IMR-90 (cell line): ENCODE data around the gene MAPK11. TPM values are rescaled to one million over a fixed set of nuclear protein-coding genes. Genes with fewer than 3 reads are reported as not detected.

ENCODE experiments used
- ATAC-seq: fragments of 200-7000 bp; cut with Tn5 transposase; 2 replicates; pipeline ENCODE4 v1.9.1; 2020; ENCODE audit warnings: low read depth, mild to moderate bottlenecking, moderate library complexity
- BruUV-seq: library from RNA; stranded (reverse); fragments of 400-500 nt; replicated peaks from 2 replicates; lab custom pipeline; 2021; lab: Mats Ljungman, UMichigan
- CTCF ChIA-PET: fragments of 300-600 bp; formaldehyde crosslinking; extraction: SDS; loops from one replicate; lab custom pipeline; 2021; ENCODE audit warnings: antibody characterized with exemption; lab: Yijun Ruan, JAX
- POLR2A ChIA-PET: fragments of 300-600 bp; sonication (Branson Sonifier 250); formaldehyde crosslinking; loops from one replicate; lab custom pipeline; 2022; ENCODE audit warnings: antibody characterized with exemption; ENCODE audit not compliant: unreplicated experiment; lab: Charles Lee
- DNase-seq: peaks from one replicate; pipeline ENCODE4 v3.0.0; 2013
- H2AFZ ChIP-seq: replicated peaks from 2 replicates; pipeline ENCODE3; 2013; ENCODE audit warnings: low read length, mild to moderate bottlenecking; ENCODE audit not compliant: poor library complexity
- H2AK5ac ChIP-seq: 2 replicates; pipeline ENCODE4 v1.6.1; 2013; ENCODE audit warnings: low read depth, low read length, inconsistent platforms
- H2AK9ac ChIP-seq: replicated peaks from 2 replicates; pipeline ENCODE3; 2013; ENCODE audit warnings: mild to moderate bottlenecking, low read depth, low read length, moderate library complexity; ENCODE audit not compliant: poor library complexity
- H2BK120ac ChIP-seq: 2 replicates; pipeline ENCODE4 v1.6.1; 2013; ENCODE audit warnings: low read depth, low read length, inconsistent platforms
- H2BK15ac ChIP-seq: 3 replicates; pipeline ENCODE4 v1.6.1; 2013; ENCODE audit warnings: low read depth, low read length, inconsistent platforms
- H2BK20ac ChIP-seq: 2 replicates; pipeline ENCODE4 v1.6.1; 2013; ENCODE audit warnings: low read depth, mild to moderate bottlenecking, inconsistent platforms, low read length, moderate library complexity
- H2BK5ac ChIP-seq: 2 replicates; pipeline ENCODE4 v1.6.1; 2013; ENCODE audit warnings: mild to moderate bottlenecking, low read depth, low read length, inconsistent platforms; ENCODE audit not compliant: poor library complexity, severe bottlenecking
- H3K14ac ChIP-seq: replicated peaks from 2 replicates; pipeline ENCODE4 v1.6.1; 2013; ENCODE audit warnings: low read depth, low read length, inconsistent platforms
- H3K18ac ChIP-seq: 2 replicates; pipeline ENCODE4 v1.6.1; 2013; ENCODE audit warnings: low read depth, low read length, control low read depth
- H3K23ac ChIP-seq: 2 replicates; pipeline ENCODE4 v1.6.1; 2013; ENCODE audit warnings: low read depth, low read length, inconsistent platforms
- H3K27ac ChIP-seq: 2 replicates; pipeline ENCODE4 v1.5.1; 2013; ENCODE audit warnings: mild to moderate bottlenecking, control low read depth, low read length; ENCODE audit not compliant: insufficient read depth
- H3K27me3 ChIP-seq: 2 replicates; pipeline ENCODE4 v1.6.1; 2013; ENCODE audit warnings: low read length; ENCODE audit not compliant: control insufficient read depth, insufficient read depth
- H3K36me3 ChIP-seq: 2 replicates; pipeline ENCODE4 v1.6.1; 2013; ENCODE audit warnings: low read length, mixed read lengths; ENCODE audit not compliant: control insufficient read depth, insufficient read depth
- H3K4ac ChIP-seq: 2 replicates; pipeline ENCODE4 v1.6.1; 2013; ENCODE audit warnings: low read depth, low read length, inconsistent platforms
- H3K4me1 ChIP-seq: 2 replicates; pipeline ENCODE4 v1.6.1; 2013; ENCODE audit warnings: low read length, mixed read lengths; ENCODE audit not compliant: control insufficient read depth, insufficient read depth
- H3K4me2 ChIP-seq: 2 replicates; pipeline ENCODE4 v1.6.1; 2013; ENCODE audit warnings: low read depth, mild to moderate bottlenecking, control low read depth, low read length, moderate library complexity
- H3K4me3 ChIP-seq: 2 replicates; pipeline ENCODE4 v1.5.1; 2013; ENCODE audit warnings: low read depth, mild to moderate bottlenecking, control low read depth, low read length, moderate library complexity; ENCODE audit not compliant: insufficient read depth
- H3K56ac ChIP-seq: 2 replicates; pipeline ENCODE4 v1.6.1; 2013; ENCODE audit warnings: low read length, inconsistent platforms; ENCODE audit not compliant: insufficient read depth; ENCODE audit errors: extremely low read depth
- H3K79me1 ChIP-seq, 2 experiments: 2 replicates each; pipeline ENCODE4 v1.6.1; 2013; ENCODE audit warnings: low read length in 2 of 2, inconsistent platforms in 1 of 2, low read depth in 1 of 2
- H3K9ac ChIP-seq: 2 replicates; pipeline ENCODE4 v1.6.1; 2013; ENCODE audit warnings: low read depth, low read length, control low read depth
- H3K9me1 ChIP-seq: 2 replicates; pipeline ENCODE4 v1.6.1; 2013; ENCODE audit warnings: low read length, inconsistent platforms; ENCODE audit not compliant: insufficient read depth
- H3K9me3 ChIP-seq: 2 replicates; pipeline ENCODE4 v1.6.1; 2013; ENCODE audit warnings: low read length; ENCODE audit not compliant: control insufficient read depth, insufficient read depth
- H4K20me1 ChIP-seq: 2 replicates; pipeline ENCODE4 v1.6.1; 2013; ENCODE audit warnings: low read length, inconsistent platforms; ENCODE audit not compliant: insufficient read depth
- H4K5ac ChIP-seq: 2 replicates; pipeline ENCODE4 v1.6.1; 2013; ENCODE audit warnings: mild to moderate bottlenecking, low read depth, low read length, control low read depth
- H4K8ac ChIP-seq, 2 experiments: 2 replicates each; pipeline ENCODE4 v1.6.1; 2013; ENCODE audit warnings: low read depth in 2 of 2, low read length in 2 of 2, control low read depth in 1 of 2, inconsistent platforms in 1 of 2
- H4K91ac ChIP-seq: 2 replicates; pipeline ENCODE4 v1.6.1; 2013; ENCODE audit warnings: low read depth, low read length, inconsistent platforms; ENCODE audit not compliant: insufficient read depth
- BHLHE40 ChIP-seq: fragments of 150-350 bp; IDR thresholded peaks from 2 replicates; pipeline ENCODE4 v1.6.1; 2016; ENCODE audit warnings: mild to moderate bottlenecking, low read depth, low read length
- CEBPB ChIP-seq: IDR thresholded peaks from 2 replicates; pipeline ENCODE4 v1.6.1; 2012; ENCODE audit warnings: low read depth, low read length, improper control_type of control experiment
- CHD1 ChIP-seq: IDR thresholded peaks from 2 replicates; pipeline ENCODE4 v1.6.1; 2012; ENCODE audit warnings: low read depth, low read length, improper control_type of control experiment
- FOS ChIP-seq: fragments of 150-350 bp; IDR thresholded peaks from 2 replicates; pipeline ENCODE4 v1.6.1; 2016; ENCODE audit warnings: low read depth, low read length
- MAFK ChIP-seq: IDR thresholded peaks from 2 replicates; pipeline ENCODE4 v1.6.1; 2012; ENCODE audit warnings: low read depth, low read length, improper control_type of control experiment
- MAZ ChIP-seq: IDR thresholded peaks from 2 replicates; pipeline ENCODE4 v1.6.1; 2012; ENCODE audit warnings: low read depth, mild to moderate bottlenecking, low read length, improper control_type of control experiment, moderate library complexity, borderline replicate concordance
- MXI1 ChIP-seq: IDR thresholded peaks from 2 replicates; pipeline ENCODE4 v1.6.1; 2012; ENCODE audit warnings: low read depth, mild to moderate bottlenecking, low read length, moderate library complexity, borderline replicate concordance
- NFE2L2 ChIP-seq: fragments of 150-350 bp; IDR thresholded peaks from 2 replicates; pipeline ENCODE4 v1.6.1; 2016; ENCODE audit warnings: low read depth, mild to moderate bottlenecking, low read length
- POLR2A ChIP-seq: IDR thresholded peaks from 2 replicates; pipeline ENCODE4 v1.6.1; 2012; ENCODE audit warnings: mild to moderate bottlenecking, low read depth, low read length
- RAD21 ChIP-seq: IDR thresholded peaks from 2 replicates; pipeline ENCODE4 v1.6.1; 2012; ENCODE audit warnings: low read length, improper control_type of control experiment
- RCOR1 ChIP-seq: IDR thresholded peaks from 2 replicates; pipeline ENCODE4 v1.6.1; 2012; ENCODE audit warnings: mild to moderate bottlenecking, low read length, improper control_type of control experiment; ENCODE audit not compliant: insufficient replicate concordance
- RFX5 ChIP-seq: IDR thresholded peaks from 2 replicates; pipeline ENCODE4 v1.8.0; 2012; ENCODE audit warnings: low read depth, mild to moderate bottlenecking, low read length, moderate library complexity
- SMC3 ChIP-seq: fragments of 150-350 bp; IDR thresholded peaks from 2 replicates; pipeline ENCODE4 v1.6.1; 2016; ENCODE audit warnings: low read depth, mild to moderate bottlenecking, antibody characterized with exemption, low read length, moderate library complexity
- WGBS, 2 experiments: methylation state at CpG; one replicate each; pipeline versions ENCODE4 v1.1.5 to v1.1.7; 2013; ENCODE audit warnings: missing lambda C conversion rate in 2 of 2; ENCODE audit not compliant: insufficient read length in 1 of 2; ENCODE audit errors: extremely low coverage in 2 of 2; 5-methylcytosine and 5-hydroxymethylcytosine counted together
- dilution Hi-C: fragments of 300-500 bp; cut with HindIII; formaldehyde crosslinking; loops from one replicate; pipeline ENCODE4 v1.14.3; 2018; ENCODE audit warnings: low sequenced_read_pairs; ENCODE audit not compliant: unreplicated experiment
- in situ Hi-C: fragments of 300-500 bp; cut with MboI; formaldehyde crosslinking; loops from 3 replicates; pipeline ENCODE4 v1.14.3; 2019; ENCODE audit warnings: low sequenced_read_pairs, inconsistent platforms, mixed read lengths
- intact Hi-C: fragments of 100-400 bp; cut with micrococcal nuclease; formaldehyde crosslinking; loops from 2 replicates; pipeline ENCODE4 v1.10.0; 2022
- polyA plus RNA-seq, 3 experiments: library from polyadenylated mRNA; depleted of rRNA; stranded (reverse); fragments of >200 nt; gene quantifications; 2 replicates each; pipeline ENCODE4 v1.2.3, GENCODE V29; 2012; ENCODE audit warnings: low replicate concordance in 1 of 3
- total RNA-seq: library from RNA; depleted of rRNA; stranded (reverse); fragments of >200 nt; gene quantifications from 2 replicates; pipeline ENCODE4 v1.2.3, GENCODE V29; 2012
- TF ChIP-seq, protein P1 (sequence below): fragments of 150-350 bp; IDR thresholded peaks from 2 replicates; pipeline ENCODE4 v1.6.1; 2017; ENCODE audit warnings: mild to moderate bottlenecking, antibody characterized with exemption, low read length, low read depth
- TF ChIP-seq, protein P2 (sequence below): fragments of 150-350 bp; IDR thresholded peaks from 2 replicates; pipeline ENCODE4 v1.6.1; 2016; ENCODE audit warnings: low read depth, mild to moderate bottlenecking, low read length, moderate library complexity, borderline replicate concordance
- TF ChIP-seq, protein P3 (sequence below): conservative IDR thresholded peaks from 2 replicates; pipeline ENCODE4 v1.5.1; 2012; ENCODE audit warnings: mild to moderate bottlenecking, low read depth, low read length, improper control_type of control experiment

Gene MAPK11
- total and polyA plus RNA-seq, 2 of the 4 experiments (the other 2 are of a cell fraction) = 8.1 to 14.4 TPM

DNA sequence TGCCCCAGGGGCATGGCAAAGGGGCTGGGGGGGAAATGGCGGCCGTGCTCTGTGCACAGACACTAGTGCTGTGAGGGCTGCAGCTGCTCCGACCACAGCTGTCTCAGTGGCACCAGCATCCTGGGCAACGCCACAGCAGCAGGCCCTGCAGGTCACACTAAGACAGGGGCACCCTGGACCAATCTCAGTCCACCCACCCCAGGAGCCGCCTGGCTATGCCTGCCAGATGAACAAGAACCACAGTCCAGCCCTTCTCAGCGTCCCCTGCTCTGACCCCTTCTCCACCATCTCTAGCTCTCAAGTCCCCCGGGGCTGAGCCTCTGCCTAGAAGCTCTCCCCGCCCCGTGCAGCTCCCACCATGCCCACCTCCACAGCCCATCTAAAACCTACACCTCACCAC lies 41.8 kb downstream of the MAPK11 start:
- in situ Hi-C loops = no loop called here
- 97% methylated on average over 6 of the region's 9 CpGs; no CpG with 5 or more reads in 1 of the 2 experiments for WGBS, 2 experiments
- H3K14ac ChIP-seq = no peak overlapping the region

More for the DNA sequence above, 41.8 kb downstream of the MAPK11 start:
- no peak overlapping the region for H4K8ac ChIP-seq
- no peak overlapping the region for H3K56ac ChIP-seq
- H2BK20ac ChIP-seq = no peak overlapping the region
- no peak overlapping the region for H3K9ac ChIP-seq
- DNase-seq = no peak
- no peak for ATAC-seq
- no peak overlapping the region for H3K4me3 ChIP-seq
- H2BK5ac ChIP-seq = no peak overlapping the region
- H4K20me1 ChIP-seq = peaks cover under 1% of the 10 kb centered on the region; the same call in 1 of the 2 replicates
- H2BK120ac ChIP-seq = no peak overlapping the region
- no TSS peak for BruUV-seq
- no peak overlapping the region for H3K4ac ChIP-seq
- ChIA-PET POLR2A (no interaction called here), CTCF (interaction anchor here (1.6 kb wide), 1 partner anchor 12 kb away, joined by 4 read pairs; no protein-coding TSS in a partner anchor)
- peaks cover 0 to 19% of the 10 kb centered on the region in 2 experiments; a peak in 2 of 4 replicates for H3K79me1 ChIP-seq
- H3K4me2 ChIP-seq = no peak overlapping the region
- H3K4me1 ChIP-seq = no peaks in the 10 kb centered on the region
- no peak overlapping the region for H2BK15ac ChIP-seq
- no peak overlapping the region for H4K91ac ChIP-seq
- no peaks in the 10 kb centered on the region for H3K27me3 ChIP-seq
- H3K36me3 ChIP-seq = peaks cover 52% of the 10 kb centered on the region
- no peaks in the 10 kb centered on the region for H3K9me3 ChIP-seq
- no peak overlapping the region for H2AK9ac ChIP-seq
- dilution Hi-C loops (no loop called here), intact Hi-C loops (no loop called here)
- H2AFZ ChIP-seq = no peak overlapping the region
- TF ChIP-seq, protein P1, sequence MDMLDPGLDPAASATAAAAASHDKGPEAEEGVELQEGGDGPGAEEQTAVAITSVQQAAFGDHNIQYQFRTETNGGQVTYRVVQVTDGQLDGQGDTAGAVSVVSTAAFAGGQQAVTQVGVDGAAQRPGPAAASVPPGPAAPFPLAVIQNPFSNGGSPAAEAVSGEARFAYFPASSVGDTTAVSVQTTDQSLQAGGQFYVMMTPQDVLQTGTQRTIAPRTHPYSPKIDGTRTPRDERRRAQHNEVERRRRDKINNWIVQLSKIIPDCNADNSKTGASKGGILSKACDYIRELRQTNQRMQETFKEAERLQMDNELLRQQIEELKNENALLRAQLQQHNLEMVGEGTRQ = no peak
- TF ChIP-seq, protein P2, sequence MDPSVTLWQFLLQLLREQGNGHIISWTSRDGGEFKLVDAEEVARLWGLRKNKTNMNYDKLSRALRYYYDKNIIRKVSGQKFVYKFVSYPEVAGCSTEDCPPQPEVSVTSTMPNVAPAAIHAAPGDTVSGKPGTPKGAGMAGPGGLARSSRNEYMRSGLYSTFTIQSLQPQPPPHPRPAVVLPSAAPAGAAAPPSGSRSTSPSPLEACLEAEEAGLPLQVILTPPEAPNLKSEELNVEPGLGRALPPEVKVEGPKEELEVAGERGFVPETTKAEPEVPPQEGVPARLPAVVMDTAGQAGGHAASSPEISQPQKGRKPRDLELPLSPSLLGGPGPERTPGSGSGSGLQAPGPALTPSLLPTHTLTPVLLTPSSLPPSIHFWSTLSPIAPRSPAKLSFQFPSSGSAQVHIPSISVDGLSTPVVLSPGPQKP = no peak
- TF ChIP-seq, protein P3, sequence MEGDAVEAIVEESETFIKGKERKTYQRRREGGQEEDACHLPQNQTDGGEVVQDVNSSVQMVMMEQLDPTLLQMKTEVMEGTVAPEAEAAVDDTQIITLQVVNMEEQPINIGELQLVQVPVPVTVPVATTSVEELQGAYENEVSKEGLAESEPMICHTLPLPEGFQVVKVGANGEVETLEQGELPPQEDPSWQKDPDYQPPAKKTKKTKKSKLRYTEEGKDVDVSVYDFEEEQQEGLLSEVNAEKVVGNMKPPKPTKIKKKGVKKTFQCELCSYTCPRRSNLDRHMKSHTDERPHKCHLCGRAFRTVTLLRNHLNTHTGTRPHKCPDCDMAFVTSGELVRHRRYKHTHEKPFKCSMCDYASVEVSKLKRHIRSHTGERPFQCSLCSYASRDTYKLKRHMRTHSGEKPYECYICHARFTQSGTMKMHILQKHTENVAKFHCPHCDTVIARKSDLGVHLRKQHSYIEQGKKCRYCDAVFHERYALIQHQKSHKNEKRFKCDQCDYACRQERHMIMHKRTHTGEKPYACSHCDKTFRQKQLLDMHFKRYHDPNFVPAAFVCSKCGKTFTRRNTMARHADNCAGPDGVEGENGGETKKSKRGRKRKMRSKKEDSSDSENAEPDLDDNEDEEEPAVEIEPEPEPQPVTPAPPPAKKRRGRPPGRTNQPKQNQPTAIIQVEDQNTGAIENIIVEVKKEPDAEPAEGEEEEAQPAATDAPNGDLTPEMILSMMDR = no peak
- TF ChIP-seq NFE2L2 = no peak
- no peak for TF ChIP-seq RFX5
- TF ChIP-seq MAZ = no peak
- TF ChIP-seq MAFK = no peak
- no peak for TF ChIP-seq CEBPB
- no peak for TF ChIP-seq SMC3
- no peak for TF ChIP-seq MXI1
- TF ChIP-seq POLR2A = no peak
- TF ChIP-seq RCOR1 = no peak
- no peak for TF ChIP-seq CHD1
- TF ChIP-seq FOS = no peak
- no peak for TF ChIP-seq BHLHE40
- no peak for TF ChIP-seq RAD21
- no peak overlapping the region for H3K27ac ChIP-seq
- no peak overlapping the region for H3K18ac ChIP-seq
- no peak overlapping the region for H2AK5ac ChIP-seq
- H3K23ac ChIP-seq = no peak overlapping the region
- no peaks in the 10 kb centered on the region for H3K9me1 ChIP-seq
- no peak overlapping the region for H4K5ac ChIP-seq
